HG02678 (cell line): ENCODE results near the gene PTX4.
"Not testable (repeated sequence)": the region's sequence is repeated elsewhere in the genome, so short reads cannot be mapped to it uniquely, and the experiment has no call there.

ENCODE experiments used
- ATAC-seq: cut with Tn5 transposase; IDR thresholded peaks from one replicate; pipeline ENCODE4 v1.9.1; 2021; ENCODE audit warnings: mild to moderate bottlenecking, moderate library complexity; ENCODE audit not compliant: unreplicated experiment

Gene PTX4

DNA sequence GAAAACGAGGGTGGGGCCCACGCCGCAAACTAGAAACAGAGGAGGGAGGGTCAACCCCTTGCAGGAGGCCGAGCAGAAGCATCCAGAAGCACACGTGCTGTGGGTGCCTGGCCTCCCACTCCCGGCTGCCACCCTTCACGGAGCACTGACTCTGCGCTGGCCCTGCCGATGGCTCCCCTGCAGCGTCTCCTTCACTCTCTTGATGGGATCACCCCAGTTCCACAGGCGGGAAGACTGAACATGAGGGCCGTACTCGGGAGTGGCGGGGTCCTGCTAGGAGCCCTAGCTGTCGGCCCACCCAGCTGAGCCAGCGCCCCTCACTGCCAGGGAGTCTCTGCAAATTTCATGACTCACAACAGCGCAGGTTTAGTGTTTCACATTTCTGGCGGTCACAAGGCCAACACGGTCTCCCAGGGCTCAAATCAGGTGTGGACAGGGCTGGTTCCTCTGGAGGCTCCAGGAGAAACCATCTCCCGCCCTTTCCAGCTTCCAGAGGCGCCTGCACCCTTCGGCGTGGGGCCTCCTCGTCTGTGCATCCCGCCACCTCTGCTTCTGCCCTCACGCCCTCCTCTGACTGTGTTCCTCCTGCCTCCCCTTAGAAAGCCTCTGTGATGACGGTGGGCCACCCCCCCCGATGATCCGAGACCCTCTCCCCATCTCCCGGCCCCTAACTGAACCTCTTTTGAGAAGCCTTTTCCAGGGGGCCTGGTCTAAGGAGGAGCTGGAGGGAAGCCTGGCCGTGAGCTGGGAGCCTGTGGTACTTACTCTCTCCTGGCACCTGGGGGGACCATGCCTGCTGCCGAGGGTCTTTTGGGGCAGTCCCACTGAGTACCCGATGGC is 2.0 kb downstream of the PTX4 start:
- no peak for ATAC-seq

DNA sequence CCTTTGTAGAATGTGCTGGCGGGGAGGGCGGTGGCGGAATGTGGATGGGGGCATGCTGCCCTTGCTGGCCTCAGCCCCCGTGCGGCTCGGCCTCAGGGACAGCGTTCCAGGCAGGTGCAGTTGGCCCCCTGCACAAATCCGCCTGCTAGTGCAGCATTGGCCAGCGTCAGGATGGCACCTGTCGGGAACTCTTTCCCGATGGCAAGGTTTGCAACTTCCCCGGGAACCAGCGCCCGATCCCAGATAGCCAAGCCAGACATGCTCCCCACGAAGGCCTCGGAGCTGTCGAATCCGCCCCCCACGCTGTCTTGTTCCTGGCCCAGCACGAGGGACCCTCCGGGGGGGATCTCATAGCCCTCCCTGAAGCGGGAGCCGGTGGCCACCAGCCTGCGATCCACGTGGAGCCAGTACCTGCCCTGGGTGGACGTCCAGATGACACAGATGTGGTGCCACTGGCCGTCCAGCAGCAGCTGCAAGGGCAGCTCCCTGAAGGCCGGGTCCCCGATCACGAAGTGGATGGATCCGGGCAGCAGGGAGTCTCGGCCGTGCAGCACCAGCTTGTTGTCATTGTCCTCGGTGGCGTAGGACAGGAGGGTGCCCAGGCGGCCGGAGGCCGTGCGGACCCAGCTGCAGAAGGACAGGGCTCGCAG is 2.8 kb downstream of the PTX4 start:
- ATAC-seq: no peak

DNA sequence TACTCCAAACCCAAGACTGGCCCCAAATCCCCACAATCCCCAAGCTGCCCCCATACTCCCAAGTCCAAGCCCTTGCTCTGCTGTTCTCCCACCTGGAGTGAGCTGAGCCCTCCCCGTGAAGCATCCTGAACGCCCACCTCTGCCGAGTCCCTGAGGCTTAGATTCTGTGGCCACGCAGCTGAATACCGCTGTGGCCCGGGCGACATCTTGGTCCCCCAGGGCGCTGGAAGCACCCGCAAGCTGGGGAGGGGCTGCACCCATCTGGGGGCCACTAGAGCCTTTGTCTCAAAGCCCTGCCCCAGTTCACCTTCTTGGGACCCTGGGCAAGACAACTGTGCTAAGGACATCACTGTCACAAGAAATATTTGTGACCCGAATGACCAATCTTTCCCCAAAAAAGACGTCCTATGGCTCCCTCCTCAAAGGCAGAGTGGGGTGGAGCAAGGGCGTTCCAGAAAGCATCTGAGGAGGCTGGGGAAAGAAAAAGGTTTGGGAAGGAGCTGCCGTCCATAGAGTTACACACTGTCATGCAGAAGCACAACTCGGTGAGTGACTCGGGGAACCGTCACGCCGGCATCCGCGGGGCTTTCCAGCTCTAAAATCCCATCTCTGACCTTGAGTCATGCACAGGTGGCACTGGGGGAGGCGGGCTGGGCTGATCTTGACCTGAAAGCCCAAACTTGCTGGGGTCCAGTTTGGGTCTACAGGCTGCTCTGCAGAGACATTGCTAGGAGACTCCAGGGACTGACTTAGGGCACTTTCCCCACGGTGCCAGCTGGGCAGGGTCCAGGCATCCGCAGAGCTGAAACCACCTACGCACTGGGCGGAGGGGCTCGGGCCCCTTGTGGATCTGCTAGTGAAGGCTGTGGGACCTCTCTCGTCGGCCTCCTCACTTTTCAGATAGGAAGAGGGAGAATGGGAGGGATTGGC is 6.6 kb downstream of the PTX4 start:
- no peak for ATAC-seq

DNA sequence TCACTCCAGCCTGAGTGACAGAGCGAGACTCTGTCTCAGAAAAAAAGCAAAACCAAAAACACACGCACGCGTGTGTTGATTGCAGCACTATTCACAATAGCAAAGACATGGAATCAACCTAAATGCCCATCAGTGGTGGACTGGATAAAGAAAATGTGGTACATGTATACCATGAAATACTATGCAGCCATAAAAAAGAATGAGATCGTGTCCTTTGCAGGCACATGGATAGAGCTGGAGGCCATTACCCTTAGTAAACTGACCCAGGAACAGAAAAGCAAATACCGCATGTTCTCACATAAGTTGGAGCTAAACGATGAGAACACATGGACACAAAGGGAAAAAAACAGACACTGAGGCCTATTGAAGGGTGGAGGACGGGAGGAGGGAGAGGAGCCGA is 9.8 kb downstream of the PTX4 start:
- ATAC-seq: not testable (repeated sequence)

DNA sequence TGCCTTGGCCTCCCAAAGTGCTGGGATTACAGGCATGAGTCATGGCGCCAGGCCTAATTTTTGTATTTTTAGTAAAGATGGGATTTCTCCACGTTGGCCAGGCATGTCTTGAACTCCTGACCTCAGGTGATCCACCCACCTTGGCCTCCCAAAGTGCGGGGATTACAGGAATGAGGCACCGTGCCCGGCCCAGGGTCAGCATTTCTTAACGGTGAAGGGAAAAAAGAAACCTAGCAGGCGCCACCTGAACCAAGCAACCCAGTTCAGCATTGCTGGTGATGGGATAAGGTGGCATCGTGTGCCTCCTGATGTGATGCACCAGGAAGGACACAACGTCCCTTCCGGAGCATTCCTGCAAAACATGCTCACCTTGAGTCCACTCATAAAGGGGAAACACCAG is 11.7 kb downstream of the PTX4 start:
- no peak for ATAC-seq

DNA sequence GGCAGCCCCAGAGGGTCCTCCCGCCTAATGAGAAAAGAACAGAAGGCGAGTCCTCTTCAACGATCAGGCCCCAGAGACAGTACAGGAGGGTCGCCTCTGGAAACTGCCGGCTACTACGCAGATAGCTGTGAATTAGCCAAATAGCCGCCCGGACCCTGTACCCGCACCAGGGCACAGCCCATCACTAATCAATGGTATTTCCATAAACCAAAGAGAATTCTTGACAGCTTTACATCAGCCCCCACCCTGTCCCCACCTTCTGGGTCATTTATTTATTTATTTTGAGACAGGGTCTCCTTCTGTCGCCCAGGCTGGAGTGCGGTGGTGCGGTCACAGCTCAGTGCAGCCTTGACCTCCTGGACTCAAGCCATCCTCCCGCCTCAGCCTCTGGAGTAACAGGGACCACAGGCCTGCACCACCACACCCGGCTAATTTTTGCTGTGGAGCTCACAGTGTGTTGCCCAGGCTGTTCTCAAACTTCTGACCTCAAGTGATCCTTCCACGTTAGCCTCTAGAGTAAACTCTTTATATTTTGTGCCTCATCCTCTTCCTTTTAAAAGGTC is 13.1 kb downstream of the PTX4 start:
- no peak for ATAC-seq

DNA sequence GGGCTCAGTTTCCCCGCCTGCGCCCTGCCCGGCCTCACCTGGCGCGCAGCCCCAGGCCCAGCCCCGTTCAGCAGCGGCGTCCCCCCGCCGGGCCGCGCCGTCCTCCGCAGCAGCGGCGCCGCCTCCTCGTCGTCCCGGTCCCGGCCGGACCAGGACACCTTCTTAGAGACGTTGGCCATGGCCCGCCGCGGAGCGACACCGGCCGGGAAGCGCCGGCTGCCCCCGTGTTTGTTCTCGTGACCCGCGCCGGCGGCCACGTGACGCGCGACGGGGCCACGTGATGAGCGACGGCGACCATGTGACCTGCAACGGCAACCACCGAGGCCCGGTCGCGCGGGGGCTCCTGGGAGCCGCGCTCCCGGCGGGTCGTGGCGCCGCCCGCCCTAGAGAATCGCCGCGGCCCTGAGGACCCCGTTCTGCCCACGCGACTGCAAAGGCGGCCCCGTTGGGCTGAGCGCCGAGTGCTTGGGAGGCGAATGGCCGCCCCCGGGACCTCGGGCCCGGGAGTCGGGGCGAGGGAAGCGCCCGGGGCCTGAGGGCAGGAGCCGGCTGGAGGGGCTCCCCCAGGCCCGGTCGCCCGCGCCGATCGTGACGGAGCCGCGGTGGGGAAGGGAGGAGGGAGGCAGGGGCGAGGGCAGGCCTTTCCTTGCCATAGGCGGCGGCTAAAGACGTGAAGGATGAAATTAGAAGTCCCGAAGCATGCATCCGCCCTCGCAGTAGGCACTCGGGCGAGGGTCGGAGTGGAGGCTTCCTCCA is 13.8 kb downstream of the PTX4 start, which contains the start of gene CLCN7:
TSS of gene CLCN7 (minus strand) at position 233 of the 756 bp plus-strand sequence. CDS start at position 179, 54 bp downstream.
- ATAC-seq: peak; percentile 86

DNA sequence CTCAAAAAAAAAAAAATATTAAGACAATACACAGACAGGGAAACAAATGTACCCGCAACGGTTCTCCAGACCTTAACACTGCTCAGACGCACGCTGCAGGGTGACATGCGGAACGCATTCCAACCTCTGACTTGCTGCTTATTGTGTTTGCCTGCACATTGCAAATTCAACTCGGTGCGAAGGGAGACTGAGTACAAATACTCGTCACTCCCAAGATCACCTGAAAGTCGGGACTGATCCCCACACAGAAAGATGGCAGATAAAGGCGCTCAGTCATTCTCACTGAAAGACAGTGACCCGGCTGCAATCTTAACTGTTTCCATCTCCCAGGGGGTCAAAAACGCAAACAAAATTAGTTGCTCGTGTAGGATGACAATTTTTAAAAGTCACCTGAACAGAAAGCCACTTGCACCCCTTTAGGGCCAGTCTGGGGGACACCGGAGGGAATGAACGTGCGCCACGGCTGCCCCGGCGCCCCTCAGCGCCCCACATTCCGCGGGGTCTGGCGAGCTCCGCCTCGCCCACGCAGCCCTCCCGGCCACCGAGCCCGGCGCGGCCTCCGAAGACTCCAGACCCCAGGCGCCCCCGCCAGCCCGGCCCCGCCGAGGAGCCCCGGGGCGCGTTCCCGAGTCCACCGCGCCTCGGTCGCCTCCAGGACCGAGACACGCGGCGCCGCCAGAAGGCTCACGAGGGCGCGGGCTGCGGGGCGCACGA is 14.5 kb downstream of the PTX4 start:
- no peak for ATAC-seq

DNA sequence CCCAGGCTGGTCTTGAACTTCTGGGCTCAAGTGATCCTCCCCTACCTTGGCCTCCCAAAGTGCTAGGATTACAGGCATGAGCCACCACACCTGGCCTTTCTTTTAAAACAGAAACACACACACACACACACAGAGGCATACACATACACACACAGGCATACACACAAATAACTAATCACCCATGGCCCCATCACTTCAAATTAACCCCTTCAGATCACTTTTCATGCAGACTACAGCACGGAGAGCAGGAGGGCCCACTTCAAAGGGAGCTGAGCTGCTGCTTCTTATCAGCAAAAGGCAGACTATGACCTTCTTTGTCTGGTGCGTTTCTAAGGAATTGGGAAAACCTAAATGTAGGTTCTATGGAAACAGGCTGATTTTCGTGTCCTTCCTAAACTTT is 15.8 kb downstream of the PTX4 start:
- no peak for ATAC-seq

DNA sequence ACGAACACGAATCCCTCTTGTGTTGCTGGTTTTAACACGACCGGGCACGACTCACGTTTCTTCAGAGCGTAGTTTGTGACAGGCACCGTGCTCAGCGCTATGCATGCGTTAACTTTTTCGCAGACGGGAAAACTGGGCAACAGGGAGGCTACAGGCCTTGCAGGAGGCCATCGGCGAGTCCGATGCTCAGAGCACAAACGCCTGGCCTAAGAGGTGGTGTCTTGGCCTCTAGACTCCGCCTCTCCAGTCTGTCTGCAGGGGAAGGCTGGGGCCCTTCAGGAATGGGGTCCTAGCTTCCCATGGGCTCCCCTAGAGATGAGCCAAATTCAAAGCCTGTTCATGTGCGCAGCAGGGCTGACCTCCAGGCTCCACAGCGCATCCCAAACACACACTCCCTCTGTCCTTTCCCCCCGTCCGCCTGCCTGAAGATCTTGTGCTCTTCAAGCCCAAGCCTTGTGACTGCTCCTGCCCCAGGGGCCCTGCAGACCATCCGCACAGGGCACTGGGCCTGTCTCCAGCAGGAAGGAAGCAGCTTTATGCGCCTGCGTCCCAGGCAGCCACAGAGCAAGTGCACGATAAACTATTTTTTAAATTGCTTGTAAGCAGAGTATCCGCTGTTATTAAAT is 17.1 kb downstream of the PTX4 start:
- no peak for ATAC-seq

DNA sequence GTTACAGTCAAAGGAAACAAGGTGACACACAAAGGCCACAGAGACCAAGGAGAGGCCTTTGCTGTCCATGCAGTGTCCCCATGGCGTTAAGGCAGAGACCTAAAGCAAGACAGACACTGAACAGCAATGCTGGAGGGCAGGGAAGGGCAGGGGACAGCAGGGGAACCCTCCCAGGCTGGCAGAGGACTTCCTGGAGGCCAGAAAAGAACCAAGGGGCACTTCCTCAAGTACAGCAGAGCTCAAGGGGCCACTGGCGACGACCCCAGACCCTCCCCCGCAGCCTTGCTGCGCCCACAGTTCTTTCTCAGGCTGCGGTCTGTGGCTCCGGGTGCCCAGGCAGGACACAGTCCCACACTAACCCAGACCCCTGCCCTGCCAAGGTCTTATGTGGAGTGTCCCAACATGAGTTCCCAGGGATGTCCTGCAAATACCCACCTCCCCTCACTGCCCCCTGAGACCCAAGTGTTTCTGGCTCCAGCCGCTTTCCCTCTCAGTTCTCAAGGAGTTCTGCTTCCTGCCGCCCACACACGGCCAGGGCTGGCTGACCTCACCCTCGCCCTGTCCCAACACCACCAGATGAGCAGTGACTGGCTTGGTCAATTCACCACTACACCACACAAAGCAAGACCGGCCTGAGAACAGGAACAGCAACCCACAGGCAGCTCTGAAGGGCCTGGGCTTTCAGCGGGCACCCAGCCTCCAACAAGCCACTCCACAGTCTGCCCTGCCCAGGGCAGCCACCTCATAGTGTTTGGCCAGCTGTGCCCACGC is 18.1 kb downstream of the PTX4 start:
- no peak for ATAC-seq

DNA sequence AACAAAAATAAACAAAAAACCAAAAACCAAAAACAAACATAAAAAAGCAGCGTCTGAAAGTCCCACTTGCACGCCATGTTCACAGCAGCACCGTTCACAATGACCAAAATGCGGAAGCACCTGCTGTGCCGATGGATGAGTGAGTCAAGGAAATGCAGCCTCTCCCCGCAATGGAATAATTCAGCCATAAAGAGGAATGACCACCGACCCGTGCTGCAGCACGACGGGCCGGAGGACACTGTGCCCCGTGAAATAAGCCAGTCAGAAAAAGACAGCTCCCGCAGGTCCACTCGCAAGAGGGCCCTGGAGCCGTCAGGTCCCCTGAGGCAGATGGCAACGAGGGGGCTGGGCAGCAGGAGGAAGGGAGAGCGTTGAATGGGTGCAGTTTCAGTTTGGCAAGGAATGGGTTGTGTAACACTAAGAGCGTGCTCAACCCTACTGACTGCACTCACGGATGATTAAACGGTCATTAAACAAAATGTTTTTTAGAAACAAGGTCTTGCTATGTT is 19.0 kb downstream of the PTX4 start:
- no peak for ATAC-seq

DNA sequence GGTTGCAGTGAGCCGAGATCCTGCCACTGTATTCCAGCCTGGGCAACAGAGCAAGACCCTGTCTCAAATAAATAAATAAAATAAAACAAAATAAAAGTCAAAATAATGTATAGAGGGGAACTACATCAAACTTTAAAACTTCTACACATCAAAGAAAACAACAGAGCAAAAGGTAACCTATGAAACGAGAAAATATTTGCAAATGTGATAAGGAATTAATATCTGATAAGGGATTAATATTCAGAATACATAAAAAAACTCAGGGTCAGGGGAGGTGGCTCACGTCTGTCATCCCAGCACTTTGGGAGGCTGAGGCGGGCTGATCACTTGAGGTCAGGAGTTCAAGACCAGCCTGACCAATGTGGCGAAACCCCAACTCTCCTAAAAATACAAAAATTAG is 19.6 kb downstream of the PTX4 start:
- ATAC-seq: not testable (repeated sequence)

DNA sequence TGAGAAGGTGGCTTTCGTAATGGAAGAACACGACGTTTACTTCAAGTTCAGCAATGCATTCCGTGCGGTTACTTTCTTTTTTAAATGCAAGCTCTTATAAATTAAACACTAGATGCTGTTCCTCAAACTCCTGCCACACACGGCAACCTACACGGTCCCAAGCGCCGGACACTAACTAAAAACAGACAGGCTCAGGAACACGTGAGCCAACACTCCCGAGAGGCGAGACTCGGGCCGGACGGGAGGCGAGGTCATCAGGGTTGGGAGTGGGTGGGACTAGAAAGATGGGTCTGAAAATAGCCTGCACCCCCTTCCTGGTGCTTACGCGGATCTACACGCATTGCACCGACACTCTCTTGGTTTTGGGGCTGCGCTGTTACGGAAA is 20.3 kb downstream of the PTX4 start:
- ATAC-seq: no peak

DNA sequence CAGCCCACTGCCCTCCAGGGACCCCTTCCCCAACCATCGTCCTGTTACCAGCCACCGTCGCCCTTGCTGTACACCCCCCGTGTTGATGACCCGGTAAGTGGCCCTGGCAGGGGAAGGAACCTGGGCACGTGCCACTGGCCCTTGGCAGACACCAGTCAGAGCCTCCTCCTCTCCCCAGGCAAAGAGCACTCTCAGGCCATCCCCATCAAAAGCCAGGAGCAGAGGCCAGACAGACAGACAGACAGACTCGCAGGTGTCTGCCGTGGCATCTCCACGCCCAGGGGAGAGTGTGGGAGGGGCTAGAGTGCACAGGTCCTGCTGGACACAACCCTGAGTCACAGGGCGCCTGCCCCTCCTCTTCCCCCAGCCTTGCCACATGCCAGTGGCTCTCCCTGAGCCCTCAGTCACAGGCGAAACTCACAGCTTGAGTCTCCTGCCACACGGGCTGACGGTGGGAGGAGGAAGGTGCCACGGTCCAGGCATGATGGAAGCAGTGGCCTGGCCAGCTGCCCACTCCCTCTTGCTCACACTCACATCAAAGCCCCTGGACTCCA is 21.7 kb downstream of the PTX4 start:
- ATAC-seq: no peak

DNA sequence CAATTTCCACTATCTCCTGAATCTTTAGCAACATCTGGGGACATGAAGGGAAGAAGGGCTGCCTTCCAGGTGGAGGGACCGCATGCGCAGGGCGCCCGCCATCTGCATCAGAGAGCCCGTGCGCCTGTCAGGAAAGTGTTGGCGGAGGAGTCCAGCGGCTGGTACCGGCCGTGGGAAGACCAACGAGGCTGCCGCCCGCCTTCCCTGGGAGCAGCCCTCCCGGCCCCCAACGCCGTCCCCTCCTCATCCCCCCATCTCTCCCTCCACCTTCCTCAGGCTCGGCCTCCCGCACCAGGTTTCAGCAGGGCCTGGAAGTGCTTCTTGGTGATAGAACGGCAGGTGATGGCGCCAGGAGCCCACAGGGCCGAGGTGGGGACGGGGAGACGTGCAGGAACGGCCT is 22.7 kb downstream of the PTX4 start:
- no peak for ATAC-seq

DNA sequence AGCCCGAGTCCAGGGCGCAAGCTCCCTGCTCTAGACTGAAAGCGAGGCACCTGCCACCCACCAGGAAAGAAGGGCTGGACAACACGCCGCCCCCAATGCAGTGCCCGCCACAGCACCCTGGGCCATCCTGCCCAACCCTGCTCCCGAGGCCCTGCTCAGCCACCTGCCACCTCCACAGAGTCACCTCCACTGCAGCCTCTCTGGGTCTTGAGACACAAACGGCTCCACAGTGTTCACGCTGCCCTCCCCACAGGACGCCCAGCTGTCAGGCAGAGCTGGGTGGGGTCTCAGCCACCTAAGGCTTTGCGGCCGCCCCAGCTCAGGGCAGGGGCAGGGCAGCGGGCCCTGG is 23.2 kb downstream of the PTX4 start:
- no peak for ATAC-seq
